Transverse colon (tissue), 4 donors: ENCODE data around the gene SPEF2. TPM values are rescaled to one million over a fixed set of nuclear protein-coding genes. Genes with fewer than 3 reads are reported as not detected.

Experiments used
- DNase-seq: peaks from one replicate; pipeline ENCODE4 v3.0.0-alpha.2; 2019
- H3K27ac ChIP-seq, 4 donors: fragments of 200-600 bp; sonication (generic); 2 replicates each; pipeline ENCODE4 v1.5.1; 2016 to 2018; ENCODE audit warnings: inconsistent platforms in 4 of 4
- H3K27me3 ChIP-seq: fragments of 200-600 bp; sonication (generic); 2 replicates; pipeline ENCODE4 v1.5.1; 2017; ENCODE audit warnings: inconsistent platforms
- H3K36me3 ChIP-seq, 4 donors: fragments of 200-600 bp; sonication (generic); 2 replicates each; pipeline ENCODE4 v1.5.1; 2017 to 2019; ENCODE audit warnings: inconsistent platforms in 4 of 4
- H3K4me1 ChIP-seq, 4 donors: fragments of 200-600 bp; sonication (generic); 2 replicates each; pipeline ENCODE4 v1.5.1; 2017 to 2020; ENCODE audit warnings: inconsistent platforms in 4 of 4
- H3K4me3 ChIP-seq, 4 donors: fragments of 200-600 bp; sonication (generic); 1 replicate in 1 of 4; 2 replicates in 3 of 4; pipeline versions ENCODE4 v1.5.1 to v1.6.1; 2017 to 2019; ENCODE audit warnings: inconsistent platforms in 4 of 4
- H3K9me3 ChIP-seq, 2 donors: fragments of 200-600 bp; sonication (generic); 2 replicates each; pipeline ENCODE4 v1.5.1; 2017 to 2019; ENCODE audit warnings: inconsistent platforms in 2 of 2
- CTCF ChIP-seq, 5 experiments: fragments of 200-600 bp in 3 of 5; fragments of 450-650 bp in 2 of 5; sonication (generic) in 3 of 5; IDR thresholded peaks; 1 replicate in 2 of 5; 2 replicates in 3 of 5; pipeline ENCODE4 v1.5.1; 2016 to 2017; ENCODE audit warnings: antibody characterized with exemption in 5 of 5, inconsistent platforms in 3 of 5, mild to moderate bottlenecking in 2 of 5, moderate library complexity in 1 of 5
- EP300 ChIP-seq: sonication (generic); formaldehyde crosslinking; IDR thresholded peaks from one replicate; pipeline ENCODE4 v1.6.1; 2017; ENCODE audit warnings: antibody characterized with exemption, low read depth
- POLR2A ChIP-seq: fragments of 450-650 bp; IDR thresholded peaks from one replicate; pipeline ENCODE4 v1.6.1; 2016; ENCODE audit warnings: antibody characterized with exemption, mild to moderate bottlenecking, moderate library complexity
- POLR2AphosphoS5 ChIP-seq, 3 donors: sonication (generic); formaldehyde crosslinking; IDR thresholded peaks; one replicate each; pipeline ENCODE4 v1.6.1; 2016; ENCODE audit warnings: antibody characterized with exemption in 3 of 3
- WGBS, 2 donors: methylation state at CpG; one replicate each; pipeline ENCODE4 v1.1.5; 2018; ENCODE audit warnings: low coverage in 1 of 2; 5-methylcytosine and 5-hydroxymethylcytosine counted together
- in situ Hi-C, 4 donors: fragments of 200-750 bp; cut with MboI; loops; one replicate each; pipeline versions ENCODE4 v1.15.0 to v1.15.1; 2017; ENCODE audit warnings: low sequenced_read_pairs in 3 of 4, low pct_ligation_motif_present in 1 of 4, low pct_unique_long_range_greater_than_20kb in 1 of 4
- intact Hi-C: fragments of 100-400 bp; cut with DNase I; formaldehyde crosslinking; loops from one replicate; pipeline ENCODE4 v1.15.1; 2023; ENCODE audit warnings: low total_unique reads
- total RNA-seq, 4 donors: library from RNA; depleted of rRNA; stranded (reverse); fragments of >200 nt; gene quantifications; one replicate each; pipeline ENCODE4 v1.1.0, GENCODE V29; 2016

Gene SPEF2
- total RNA-seq, 4 donors from 2014 or later, result 2.4 to 9.4 (median 5.1) TPM; not detected in 1

- no peaks in the 10 kb centered on the region for H3K9me3 ChIP-seq
- DNase-seq, result no peak
- no peaks in the 10 kb centered on the region for H3K4me1 ChIP-seq
- 92 to 95% methylated on average over 4 to 5 of the region's 5 CpGs for WGBS, 2 donors
- no peaks in the 10 kb centered on the region for H3K36me3 ChIP-seq
- H3K4me3 ChIP-seq, result no peak overlapping the region
- no peak for TF ChIP-seq POLR2AphosphoS5 (IDR thresholded peaks at IDR 0.05)
- TF ChIP-seq EP300, result no peak
- TF ChIP-seq CTCF (IDR thresholded peaks at IDR 0.05), result no peak
- TF ChIP-seq POLR2A, result no peak
- in situ Hi-C loops, result no loop called here
- no peaks in the 10 kb centered on the region for H3K27me3 ChIP-seq
- H3K27ac ChIP-seq, result no peak overlapping the region
- intact Hi-C loops, result no loop called here
These were observed 60.2 kb downstream of the SPEF2 start for GRCh38 chr5:35677878-35678277.

- no peaks in the 10 kb centered on the region for H3K27me3 ChIP-seq
- intact Hi-C loops, result no loop called here
- no peak for TF ChIP-seq CTCF (IDR thresholded peaks at IDR 0.05)
- TF ChIP-seq POLR2A, result no peak
- TF ChIP-seq EP300, result no peak
- TF ChIP-seq POLR2AphosphoS5 (IDR thresholded peaks at IDR 0.05), result no peak
- no peaks in the 10 kb centered on the region for H3K4me1 ChIP-seq
- H3K9me3 ChIP-seq, result no peaks in the 10 kb centered on the region
- in situ Hi-C loops, result no loop called here
- DNase-seq, result no peak
- no peak overlapping the region for H3K27ac ChIP-seq
- H3K36me3 ChIP-seq, result no peaks in the 10 kb centered on the region
- 88 to 100% methylated on average over 2 to 3 of the region's 3 CpGs for WGBS, 2 donors
- no peak overlapping the region for H3K4me3 ChIP-seq
These were observed 61.0 kb downstream of the SPEF2 start for GRCh38 chr5:35678661-35679060.

DNA sequence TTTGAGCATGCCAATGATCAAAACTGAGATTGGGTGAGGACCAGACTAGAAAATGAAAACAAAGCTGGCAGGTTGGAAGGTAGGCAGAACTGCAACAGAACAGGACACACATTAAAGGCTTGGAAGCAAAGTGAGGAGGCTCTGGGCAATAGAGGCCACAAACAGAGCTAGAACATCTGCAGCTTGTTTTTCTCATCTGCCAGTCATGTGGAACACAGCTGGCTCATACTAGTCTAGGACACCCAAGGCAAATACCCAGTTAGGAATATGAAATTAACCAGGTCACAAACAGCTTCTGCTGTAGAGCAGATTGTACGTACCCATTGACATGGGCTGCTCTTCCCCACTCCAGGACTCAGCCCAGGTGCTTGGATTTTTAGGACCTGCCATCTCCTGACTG lies 61.7 kb downstream of the SPEF2 start:
- intact Hi-C loops (no loop called here), in situ Hi-C loops (no loop called here)
- Histone ChIP-seq H3K36me3 (no peaks in the 10 kb centered on the region), H3K27me3 (no peaks in the 10 kb centered on the region), H3K9me3 (no peaks in the 10 kb centered on the region), H3K27ac (no peak overlapping the region), H3K4me1 (no peaks in the 10 kb centered on the region), H3K4me3 (no peak overlapping the region)
- no peak for DNase-seq
- 68 to 83% methylated on average over 1 of the region's 1 CpG for WGBS, 2 donors
- TF ChIP-seq EP300 (no peak), POLR2AphosphoS5 (IDR thresholded peaks at IDR 0.05) (no peak), CTCF (IDR thresholded peaks at IDR 0.05) (no peak), POLR2A (no peak)

DNA sequence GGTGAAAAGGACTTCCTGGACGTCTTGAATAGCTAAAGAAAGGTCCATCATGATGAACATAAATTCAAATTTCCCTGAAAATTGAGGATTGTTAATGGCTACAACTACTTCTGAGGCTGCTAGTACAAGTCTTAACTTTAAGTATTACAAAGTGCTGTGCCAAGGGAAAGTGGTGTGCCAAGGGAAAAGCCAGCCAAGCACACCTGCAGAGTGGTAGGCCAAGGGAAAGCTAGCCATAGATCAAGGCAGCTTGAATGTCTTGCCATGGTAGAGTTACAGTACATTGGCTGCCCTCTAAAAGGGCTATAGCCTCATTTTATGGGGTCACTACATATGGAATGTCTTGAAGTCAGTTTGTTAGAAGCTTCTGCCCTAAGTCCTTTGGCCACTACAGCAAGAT lies 64.2 kb downstream of the SPEF2 start:
- Histone ChIP-seq H3K27me3 (no peaks in the 10 kb centered on the region), H3K4me1 (no peaks in the 10 kb centered on the region), H3K9me3 (no peaks in the 10 kb centered on the region), H3K4me3 (no peak overlapping the region), H3K27ac (no peak overlapping the region), H3K36me3 (no peaks in the 10 kb centered on the region)
- TF ChIP-seq POLR2AphosphoS5 (IDR thresholded peaks at IDR 0.05), result no peak
- no peak for TF ChIP-seq CTCF (IDR thresholded peaks at IDR 0.05)
- TF ChIP-seq EP300, result no peak
- TF ChIP-seq POLR2A, result no peak
- DNase-seq, result no peak
- in situ Hi-C loops, result no loop called here
- intact Hi-C loops, result no loop called here
- 61 to 75% methylated on average over 1 of the region's 1 CpG for WGBS, 2 donors
